Measurements from ENCODE around the gene SIRPA.
"Not testable (repeated sequence)": the region's sequence is repeated elsewhere in the genome, so short reads cannot be mapped to it uniquely, and the experiment has no call there.

The SIRPA gene

DNA sequence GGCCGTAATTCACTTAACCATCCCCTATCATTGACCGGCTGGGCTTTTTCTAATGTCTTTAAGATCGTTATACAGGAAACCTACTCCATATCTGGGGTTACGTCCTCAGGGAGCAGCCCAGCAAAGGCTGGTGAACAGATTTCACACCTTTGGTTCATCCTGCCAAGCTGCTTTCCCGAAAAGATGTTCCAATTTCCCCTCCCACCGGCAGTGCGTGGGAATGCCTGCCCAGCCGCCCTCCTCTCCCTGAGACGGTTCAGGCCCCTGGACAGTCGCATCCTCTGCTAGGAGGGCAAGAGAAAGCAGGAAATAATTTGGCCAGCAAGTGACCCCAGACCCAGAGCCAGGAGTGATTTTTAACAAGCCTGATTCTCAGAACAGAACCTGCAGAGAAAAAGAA is 16.3 kb downstream of the SIRPA start:
- Histone ChIP-seq H3K36me3 (replicated peaks) (no peaks in the 10 kb centered on the region), H3K27me3 (ENCODE audit: low read depth) (no peaks in the 10 kb centered on the region), H3K9me3 (no peaks in the 10 kb centered on the region), H3K4me1 (no peaks in the 10 kb centered on the region), H3K4me3 (no peak overlapping the region)
- in situ Hi-C loops (cut with MboI; ENCODE audit: low sequenced_read_pairs), result no loop called here
- no peak for DNase-seq (ENCODE audit: low spot score in 2 of 2)

DNA sequence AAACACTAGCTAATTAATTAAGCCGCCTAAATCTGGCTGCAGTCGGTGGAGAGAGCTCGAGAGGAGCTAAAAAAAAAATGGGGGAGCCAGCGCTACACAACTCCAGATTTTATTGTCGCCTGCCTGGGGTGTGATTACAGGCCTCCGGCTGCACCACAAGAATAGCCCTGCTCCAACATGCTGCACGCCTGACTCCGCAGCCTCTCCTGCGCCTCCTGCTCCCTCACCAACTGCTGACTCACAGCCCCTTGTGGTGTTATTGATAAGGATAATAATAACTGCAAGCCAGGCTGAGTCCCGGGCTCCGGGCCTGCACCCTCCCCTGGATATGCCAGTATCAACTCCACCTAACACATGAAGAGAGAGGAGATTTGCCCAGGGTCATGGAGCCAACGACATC is 16.8 kb downstream of the SIRPA start:
- no peaks in the 10 kb centered on the region; the same call in 1 of the 2 replicates for H3K36me3 ChIP-seq (replicated peaks)
- in situ Hi-C loops (cut with MboI; ENCODE audit: low sequenced_read_pairs), result no loop called here
- no peaks in the 10 kb centered on the region for H3K4me1 ChIP-seq
- H3K27me3 ChIP-seq (ENCODE audit: low read depth), result no peaks in the 10 kb centered on the region
- DNase-seq (ENCODE audit: low spot score in 2 of 2), result no peak
- H3K9me3 ChIP-seq, result no peaks in the 10 kb centered on the region
- H3K4me3 ChIP-seq, result no peak overlapping the region

DNA sequence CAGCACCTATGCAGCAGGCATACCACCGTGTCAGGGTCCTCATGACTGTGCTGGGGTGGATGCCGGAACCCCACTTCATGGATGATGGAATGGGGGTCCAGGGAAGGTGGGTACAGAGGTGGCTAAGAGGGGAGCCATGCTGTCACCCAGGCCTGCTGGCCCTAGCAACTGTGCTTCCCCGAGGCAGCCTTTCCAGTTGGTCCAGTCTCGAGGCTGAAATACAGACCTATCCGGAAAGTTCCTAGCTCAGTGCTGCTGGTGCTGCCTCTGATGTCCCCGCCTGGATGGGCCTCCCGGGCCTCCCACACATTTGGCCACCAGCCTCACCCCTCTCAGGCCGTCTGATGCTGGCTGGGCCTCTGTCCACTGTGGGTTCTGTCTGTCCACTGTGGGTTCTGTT is 17.4 kb downstream of the SIRPA start:
- H3K27me3 ChIP-seq (ENCODE audit: low read depth), result no peaks in the 10 kb centered on the region
- H3K36me3 ChIP-seq (replicated peaks), result no peaks in the 10 kb centered on the region; the same call in 1 of the 2 replicates
- no peaks in the 10 kb centered on the region for H3K4me1 ChIP-seq
- DNase-seq (ENCODE audit: low spot score in 2 of 2), result no peak
- H3K9me3 ChIP-seq, result no peaks in the 10 kb centered on the region
- no peak overlapping the region for H3K4me3 ChIP-seq
- in situ Hi-C loops (cut with MboI; ENCODE audit: low sequenced_read_pairs), result no loop called here

DNA sequence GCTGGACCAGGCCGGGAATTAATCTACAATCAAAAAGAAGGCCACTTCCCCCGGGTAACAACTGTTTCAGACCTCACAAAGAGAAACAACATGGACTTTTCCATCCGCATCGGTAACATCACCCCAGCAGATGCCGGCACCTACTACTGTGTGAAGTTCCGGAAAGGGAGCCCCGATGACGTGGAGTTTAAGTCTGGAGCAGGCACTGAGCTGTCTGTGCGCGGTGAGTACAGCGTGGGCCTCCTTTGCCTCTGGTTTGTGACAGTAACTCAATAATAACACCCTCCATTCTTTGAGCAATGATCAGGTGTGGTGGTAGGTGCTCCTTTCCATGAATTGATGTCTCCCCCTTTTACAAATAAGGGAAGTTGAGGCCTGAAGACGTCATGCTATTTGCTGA is 20.0 kb downstream of the SIRPA start:
- H3K36me3 ChIP-seq (replicated peaks); H3K27me3 ChIP-seq (ENCODE audit: low read depth); DNase-seq (ENCODE audit: low spot score in 2 of 2); H3K4me3 ChIP-seq; H3K9me3 ChIP-seq; H3K4me1 ChIP-seq; in situ Hi-C loops (cut with MboI; ENCODE audit: low sequenced_read_pairs): not testable (repeated sequence)

DNA sequence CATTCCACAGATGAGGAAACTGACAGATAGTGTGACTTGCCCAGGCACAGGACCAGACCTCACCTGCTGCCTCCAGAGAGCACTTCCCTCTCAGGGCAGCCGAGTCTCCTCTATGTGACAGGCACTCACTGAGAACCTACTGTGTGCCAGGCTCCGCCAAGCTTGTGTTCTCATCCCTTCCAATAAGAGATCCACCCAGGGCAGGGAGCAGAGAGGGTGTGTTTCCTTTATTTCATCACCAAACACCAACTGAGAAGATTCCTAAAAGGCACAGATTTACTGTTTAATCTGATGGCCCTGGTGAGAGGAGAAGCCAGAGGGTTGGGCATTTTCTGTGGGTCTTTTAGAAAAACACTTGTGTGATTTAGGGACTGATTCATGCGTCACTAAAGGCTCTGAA is 20.5 kb downstream of the SIRPA start:
- Histone ChIP-seq H3K36me3 (replicated peaks) (no peaks in the 10 kb centered on the region; the same call in 1 of the 2 replicates), H3K4me3 (no peak overlapping the region), H3K27me3 (ENCODE audit: low read depth) (no peaks in the 10 kb centered on the region), H3K4me1 (no peaks in the 10 kb centered on the region), H3K9me3 (no peaks in the 10 kb centered on the region)
- in situ Hi-C loops (cut with MboI; ENCODE audit: low sequenced_read_pairs), result no loop called here
- no peak for DNase-seq (ENCODE audit: low spot score in 2 of 2)

DNA sequence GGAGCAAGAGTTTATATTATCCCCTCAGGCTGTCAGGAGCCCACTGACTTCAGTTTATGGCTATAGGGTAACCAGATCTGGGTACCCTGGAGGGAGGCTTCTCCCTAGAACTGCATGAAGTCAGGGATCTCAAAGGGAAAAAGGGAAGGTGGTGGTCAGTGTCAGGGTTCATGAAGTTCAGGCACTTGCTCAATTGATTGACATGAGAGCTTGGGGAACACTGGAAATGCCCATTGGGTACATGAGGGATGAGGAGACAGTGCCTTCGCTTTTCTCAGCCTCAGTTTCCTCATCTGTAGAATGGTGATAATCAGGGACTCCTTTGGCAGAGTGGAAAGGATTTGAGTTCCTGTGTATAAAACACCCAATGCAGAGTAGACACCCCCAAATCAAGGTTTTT is 22.6 kb downstream of the SIRPA start:
- H3K9me3 ChIP-seq, result no peaks in the 10 kb centered on the region
- in situ Hi-C loops (cut with MboI; ENCODE audit: low sequenced_read_pairs), result no loop called here
- H3K4me1 ChIP-seq, result no peaks in the 10 kb centered on the region
- H3K4me3 ChIP-seq, result no peak overlapping the region
- no peaks in the 10 kb centered on the region for H3K27me3 ChIP-seq (ENCODE audit: low read depth)
- no peak for DNase-seq (ENCODE audit: low spot score in 2 of 2)
- no peaks in the 10 kb centered on the region; the same call in 1 of the 2 replicates for H3K36me3 ChIP-seq (replicated peaks)

DNA sequence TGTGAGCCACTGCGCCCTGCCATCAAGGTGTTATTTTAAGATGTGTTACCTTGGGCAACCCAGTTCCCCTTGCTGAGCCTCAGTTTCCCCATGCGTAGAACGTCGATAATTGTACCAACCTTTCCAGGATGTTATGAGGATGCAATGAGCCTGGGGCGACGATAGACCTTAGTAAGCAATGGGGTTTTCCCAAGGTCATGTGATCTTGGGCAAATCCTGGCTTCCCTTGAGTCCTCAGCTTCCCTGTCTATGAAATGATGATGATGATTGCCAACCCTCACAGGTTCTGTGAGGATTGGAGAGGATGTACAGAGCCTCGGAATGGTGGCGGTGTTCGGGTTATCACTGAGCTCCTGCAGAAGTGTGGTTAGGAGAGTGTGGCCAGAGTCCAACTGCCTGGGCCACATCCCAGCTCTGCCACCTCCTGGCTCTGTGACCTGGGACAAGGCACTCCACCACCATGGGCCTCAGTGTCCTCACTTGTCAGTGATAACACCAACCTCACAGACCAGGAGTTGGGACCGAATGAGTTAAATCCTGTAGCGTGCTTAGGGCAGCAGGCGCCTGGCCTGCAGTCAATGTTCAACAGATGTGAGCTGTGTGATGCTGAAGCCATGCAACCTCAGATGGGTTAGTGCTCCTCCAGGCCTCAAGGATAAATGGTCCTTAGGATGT is 23.4 kb downstream of the SIRPA start:
- Histone ChIP-seq H3K4me1 (no peaks in the 10 kb centered on the region), H3K36me3 (replicated peaks) (no peaks in the 10 kb centered on the region; the same call in 1 of the 2 replicates), H3K27me3 (ENCODE audit: low read depth) (no peaks in the 10 kb centered on the region), H3K4me3 (no peak overlapping the region), H3K9me3 (no peaks in the 10 kb centered on the region)
- in situ Hi-C loops (cut with MboI; ENCODE audit: low sequenced_read_pairs), result no loop called here
- no peak for DNase-seq (ENCODE audit: low spot score in 2 of 2)

DNA sequence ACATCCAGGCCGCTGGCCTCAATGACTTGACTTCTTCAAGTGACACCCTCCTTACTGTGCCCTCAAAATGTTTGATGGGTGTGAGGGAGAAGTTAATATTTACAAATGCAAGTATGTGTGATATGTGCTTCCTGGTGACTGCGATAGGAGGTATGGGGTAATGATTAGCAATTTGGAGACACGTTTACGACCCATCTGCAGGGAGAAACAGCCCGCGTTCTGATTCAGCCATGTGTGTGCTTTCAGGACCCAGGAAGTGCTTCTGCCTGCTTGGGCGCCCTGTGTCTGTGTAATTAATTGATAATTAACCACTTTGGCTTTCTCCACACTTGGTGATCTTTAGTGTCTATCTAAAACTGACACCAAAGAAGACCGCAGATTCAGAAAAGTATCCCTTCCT is 25.0 kb downstream of the SIRPA start:
- no peak overlapping the region for H3K4me3 ChIP-seq
- H3K4me1 ChIP-seq, result no peaks in the 10 kb centered on the region
- H3K9me3 ChIP-seq, result no peaks in the 10 kb centered on the region
- no peak for DNase-seq (ENCODE audit: low spot score in 2 of 2)
- no peaks in the 10 kb centered on the region for H3K27me3 ChIP-seq (ENCODE audit: low read depth)
- H3K36me3 ChIP-seq (replicated peaks), result no peaks in the 10 kb centered on the region; the same call in 1 of the 2 replicates
- in situ Hi-C loops (cut with MboI; ENCODE audit: low sequenced_read_pairs), result no loop called here

DNA sequence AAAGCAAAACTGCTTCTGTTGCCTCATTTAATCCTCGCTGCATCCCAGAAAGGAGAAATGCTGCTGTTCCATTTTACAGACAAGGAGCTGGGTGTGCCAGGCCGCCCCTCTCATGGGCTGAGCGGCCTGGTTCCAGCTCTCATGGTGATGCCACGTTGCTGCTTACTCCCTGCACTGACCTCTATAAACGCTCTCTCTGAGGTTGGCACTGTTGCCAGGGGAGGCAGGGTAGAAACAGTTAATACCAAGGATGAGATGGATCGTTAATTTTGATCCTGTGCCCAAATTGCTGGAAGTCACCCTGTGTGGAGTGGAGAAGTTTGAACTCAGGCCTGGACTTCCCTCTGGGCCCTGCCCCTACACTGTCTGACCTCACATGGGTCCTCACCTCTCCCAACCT is 25.6 kb downstream of the SIRPA start:
- in situ Hi-C loops (cut with MboI; ENCODE audit: low sequenced_read_pairs), result no loop called here
- H3K36me3 ChIP-seq (replicated peaks), result no peaks in the 10 kb centered on the region; the same call in 1 of the 2 replicates
- no peaks in the 10 kb centered on the region for H3K4me1 ChIP-seq
- no peaks in the 10 kb centered on the region for H3K27me3 ChIP-seq (ENCODE audit: low read depth)
- H3K4me3 ChIP-seq, result no peak overlapping the region
- no peaks in the 10 kb centered on the region for H3K9me3 ChIP-seq
- DNase-seq (ENCODE audit: low spot score in 2 of 2), result no peak

DNA sequence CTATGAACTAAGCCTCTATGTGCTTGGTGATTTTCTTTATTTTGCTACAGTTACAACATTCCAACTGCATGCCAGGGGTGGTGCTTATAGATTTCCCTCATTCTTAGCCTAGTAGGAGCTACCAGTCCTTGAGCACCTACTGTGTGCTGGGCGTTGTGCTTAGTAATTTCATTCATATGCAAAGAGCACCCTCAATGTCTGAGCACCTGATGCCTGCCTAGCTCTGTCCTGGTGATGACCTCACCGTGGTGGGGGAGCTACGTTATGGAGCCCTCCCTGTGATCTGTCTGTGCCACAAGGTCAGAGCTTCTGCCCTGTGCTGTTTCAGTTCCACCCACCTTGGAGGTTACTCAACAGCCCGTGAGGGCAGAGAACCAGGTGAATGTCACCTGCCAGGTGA is 26.8 kb downstream of the SIRPA start:
- not testable (repeated sequence) for H3K9me3 ChIP-seq; H3K36me3 ChIP-seq (replicated peaks)

DNA sequence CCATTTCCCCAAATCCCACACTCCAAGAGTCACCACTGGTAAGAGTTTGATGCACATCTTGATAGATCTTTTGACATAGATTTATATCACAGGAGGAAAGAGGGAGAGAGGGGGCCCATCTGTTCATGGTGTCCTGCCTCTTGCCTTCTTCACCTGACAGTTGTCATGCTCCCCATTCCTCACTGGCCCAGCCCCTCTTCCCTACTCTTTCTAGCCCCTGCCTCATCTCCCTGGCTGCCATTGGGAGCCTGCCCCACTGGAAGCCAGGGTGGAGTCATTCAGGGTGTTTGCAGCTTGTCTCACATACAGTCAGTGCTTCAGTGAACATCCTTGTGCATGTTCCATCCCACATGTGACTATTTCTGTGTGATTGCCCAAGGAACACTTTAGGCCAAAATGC is 27.6 kb downstream of the SIRPA start:
- no peaks in the 10 kb centered on the region for H3K36me3 ChIP-seq (replicated peaks)
- DNase-seq (ENCODE audit: low spot score in 2 of 2), result no peak
- no peaks in the 10 kb centered on the region for H3K4me1 ChIP-seq
- in situ Hi-C loops (cut with MboI; ENCODE audit: low sequenced_read_pairs), result no loop called here
- H3K27me3 ChIP-seq (ENCODE audit: low read depth), result no peaks in the 10 kb centered on the region
- no peaks in the 10 kb centered on the region for H3K9me3 ChIP-seq
- no peak overlapping the region for H3K4me3 ChIP-seq

More for the DNA sequence above, 26.8 kb downstream of the SIRPA start:
- H3K4me3 ChIP-seq; in situ Hi-C loops (cut with MboI; ENCODE audit: low sequenced_read_pairs); H3K4me1 ChIP-seq; H3K27me3 ChIP-seq (ENCODE audit: low read depth); DNase-seq (ENCODE audit: low spot score in 2 of 2): not testable (repeated sequence)

DNA sequence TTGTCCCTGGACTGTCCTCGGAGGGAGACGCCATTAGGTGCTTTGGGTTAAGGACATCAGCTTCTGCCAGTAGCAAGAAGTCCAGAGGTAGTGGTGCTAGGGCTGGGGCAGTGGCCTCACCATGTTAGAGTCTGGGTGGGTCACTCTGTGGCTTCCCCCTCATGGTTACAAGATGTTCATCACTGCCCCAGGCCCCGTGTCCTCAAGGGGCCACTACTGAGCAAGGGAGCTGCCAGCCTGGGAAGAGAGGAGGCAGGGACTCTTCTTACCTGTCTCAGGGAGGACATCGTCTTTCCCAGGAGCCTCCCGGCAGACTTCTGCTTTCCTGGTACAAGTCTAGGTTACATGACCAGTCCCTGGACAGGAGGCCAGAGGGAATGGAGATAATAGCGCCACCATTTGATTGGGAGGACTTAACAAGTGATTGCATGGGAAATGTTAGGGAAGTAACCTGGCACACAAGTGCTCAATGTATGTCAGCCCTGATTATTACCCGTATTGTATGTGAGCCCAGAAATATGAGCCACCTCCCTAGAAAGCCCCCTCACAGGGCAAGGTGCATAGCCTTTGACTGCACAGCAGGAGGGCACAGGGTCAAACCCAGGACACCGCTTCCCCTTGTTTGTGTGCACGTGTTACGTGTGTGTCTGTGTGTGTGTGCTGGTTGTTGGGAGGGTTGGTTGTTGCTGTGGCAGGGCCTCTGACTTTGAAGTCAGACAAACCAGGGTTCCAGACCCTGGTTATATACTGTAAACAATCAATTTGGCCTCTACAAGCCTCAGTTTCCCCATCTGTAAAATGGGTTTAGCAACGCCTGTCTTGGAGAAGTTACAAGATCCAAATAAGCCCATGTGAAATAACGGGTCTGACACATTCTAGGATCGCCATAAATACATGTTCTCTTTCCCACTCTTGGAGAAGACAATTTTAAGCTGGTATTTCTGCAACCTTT is 30.0 kb downstream of the SIRPA start:
- no peaks in the 10 kb centered on the region for H3K36me3 ChIP-seq (replicated peaks)
- H3K9me3 ChIP-seq, result no peaks in the 10 kb centered on the region
- in situ Hi-C loops (cut with MboI; ENCODE audit: low sequenced_read_pairs), result no loop called here
- H3K4me1 ChIP-seq, result no peaks in the 10 kb centered on the region
- DNase-seq (ENCODE audit: low spot score in 2 of 2), result no peak
- H3K4me3 ChIP-seq, result no peak overlapping the region
- H3K27me3 ChIP-seq (ENCODE audit: low read depth), result no peaks in the 10 kb centered on the region

DNA sequence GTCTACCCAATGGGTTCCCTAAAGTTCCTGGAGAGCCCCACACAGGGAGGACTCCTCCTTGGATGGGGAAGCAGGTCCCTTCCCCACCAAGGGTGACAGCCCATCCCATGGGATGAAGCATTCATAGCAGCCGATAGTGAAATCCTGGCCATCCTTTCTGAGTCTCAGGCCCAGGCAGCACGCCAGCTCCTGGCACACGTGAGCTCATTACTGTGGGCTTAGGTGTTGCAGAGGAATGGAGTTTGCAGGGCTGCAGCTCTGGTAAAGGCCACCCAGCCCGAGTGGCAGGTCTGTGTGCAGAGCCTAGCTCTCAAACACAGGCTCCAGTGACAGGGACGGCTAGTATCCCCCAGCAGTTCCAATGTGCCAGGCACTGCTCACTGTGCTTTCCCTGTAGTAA is 31.0 kb downstream of the SIRPA start:
- H3K27me3 ChIP-seq (ENCODE audit: low read depth), result no peaks in the 10 kb centered on the region
- H3K9me3 ChIP-seq, result no peaks in the 10 kb centered on the region
- H3K4me3 ChIP-seq, result no peak overlapping the region
- no peaks in the 10 kb centered on the region for H3K4me1 ChIP-seq
- no peaks in the 10 kb centered on the region for H3K36me3 ChIP-seq (replicated peaks)
- no peak for DNase-seq (ENCODE audit: low spot score in 2 of 2)
- in situ Hi-C loops (cut with MboI; ENCODE audit: low sequenced_read_pairs), result no loop called here

DNA sequence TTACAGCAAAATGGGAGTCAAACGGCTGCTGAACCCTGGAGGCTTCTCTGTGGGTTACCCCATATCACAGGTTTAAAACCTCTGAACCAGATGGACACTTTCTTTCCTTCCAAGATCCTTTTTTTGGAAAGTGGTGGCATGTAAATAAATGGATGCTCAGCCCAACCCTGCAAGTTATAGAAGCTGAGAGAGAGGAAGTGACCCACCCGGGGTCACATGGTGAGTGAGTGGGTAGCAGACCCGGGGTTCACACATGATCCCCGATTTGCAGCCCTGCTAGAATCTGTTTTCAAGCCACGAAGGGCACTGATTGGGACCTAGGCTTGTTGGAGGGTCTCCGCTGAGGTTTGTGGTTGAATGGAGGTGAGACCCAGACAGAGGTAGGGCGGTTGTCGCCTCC is 32.0 kb downstream of the SIRPA start:
- H3K4me1 ChIP-seq, result no peaks in the 10 kb centered on the region
- no peak for DNase-seq (ENCODE audit: low spot score in 2 of 2)
- H3K9me3 ChIP-seq, result no peaks in the 10 kb centered on the region
- no peaks in the 10 kb centered on the region for H3K36me3 ChIP-seq (replicated peaks)
- no peak overlapping the region for H3K4me3 ChIP-seq
- in situ Hi-C loops (cut with MboI; ENCODE audit: low sequenced_read_pairs), result no loop called here
- H3K27me3 ChIP-seq (ENCODE audit: low read depth), result no peaks in the 10 kb centered on the region

All from HAP-1 (cell line).